BJ (cell line): Measurements from ENCODE around the gene HLA-DRA. TPM values are rescaled to one million over a fixed set of nuclear protein-coding genes. Genes with fewer than 3 reads are reported as not detected.
"Not testable (repeated sequence)": the region's sequence is repeated elsewhere in the genome, so short reads cannot be mapped to it uniquely, and the experiment has no call there.

Experiments used
- CTCF ChIA-PET: fragments of 350-600 bp; formaldehyde crosslinking; extraction: SDS; loops from one replicate; lab custom pipeline; 2021; ENCODE audit warnings: antibody characterized with exemption, inconsistent platforms; lab: Yijun Ruan, JAX
- POLR2A ChIA-PET: fragments of 300-600 bp; sonication (Branson Sonifier 250); formaldehyde crosslinking; extraction: SDS; loops from one replicate; lab custom pipeline; 2021; ENCODE audit warnings: antibody characterized with exemption; lab: Charles Lee
- DNase-seq: peaks from one replicate; pipeline ENCODE4 v3.0.0-alpha.2; 2011; ENCODE audit warnings: low read depth
- H3K27me3 ChIP-seq: 2 replicates; pipeline ENCODE4 v1.6.0; 2011; ENCODE audit warnings: low read length; ENCODE audit not compliant: control insufficient read depth, insufficient read depth
- H3K36me3 ChIP-seq: 2 replicates; pipeline ENCODE4 v1.5.1; 2011; ENCODE audit warnings: low read length; ENCODE audit not compliant: control insufficient read depth, insufficient read depth
- H3K4me3 ChIP-seq: 2 replicates; pipeline ENCODE4 v1.5.1; 2011; ENCODE audit warnings: low read depth, mild to moderate bottlenecking, control low read depth, low read length
- CTCF ChIP-seq: IDR thresholded peaks from 2 replicates; pipeline ENCODE4 v1.5.1; 2011; ENCODE audit warnings: low read depth, mild to moderate bottlenecking, control low read depth, inconsistent platforms, low read length, moderate library complexity; ENCODE audit not compliant: insufficient read depth
- polyA plus RNA-seq: library from polyadenylated mRNA; depleted of rRNA; stranded (reverse); fragments of >200 nt; gene quantifications from 2 replicates; pipeline ENCODE4 v1.2.3, GENCODE V29; 2011

Gene HLA-DRA
- polyA plus RNA-seq, 1 experiment: not detected

- ChIA-PET POLR2A (no interaction called here), CTCF (interaction anchor here (1.0 to 1.3 kb wide), 2 partner anchors 14 to 17 kb away, joined by 3 to 4 read pairs; no protein-coding TSS in a partner anchor)
- no peak for DNase-seq
- TF ChIP-seq CTCF: no peak
- Histone ChIP-seq H3K4me3 (no peak overlapping the region), H3K27me3 (no peaks in the 10 kb centered on the region; the same call in 1 of the 2 replicates), H3K36me3 (no peaks in the 10 kb centered on the region)
These were observed 9.5 kb upstream of the HLA-DRA start for GRCh38 chr6:32430179-32430578.

GRCh38 chr6:32431142-32431541, 8.5 kb upstream of the HLA-DRA start:
- ChIA-PET CTCF (interaction anchor here (0.6 to 1.3 kb wide), 4 partner anchors 18 to 411 kb away, joined by 3 to 4 read pairs (median 4); no protein-coding TSS in a partner anchor), POLR2A (no interaction called here)
- DNase-seq: no peak
- H3K36me3 ChIP-seq: no peaks in the 10 kb centered on the region
- no peaks in the 10 kb centered on the region; the same call in 1 of the 2 replicates for H3K27me3 ChIP-seq
- H3K4me3 ChIP-seq: no peak overlapping the region
- TF ChIP-seq CTCF: no peak

- CTCF ChIA-PET: interaction anchor here (1.0 to 1.4 kb wide), 5 partner anchors 16 to 366 kb away, joined by 3 to 6 read pairs (median 4); no protein-coding TSS in a partner anchor
- H3K27me3 ChIP-seq: no peaks in the 10 kb centered on the region
- H3K4me3 ChIP-seq: no peak overlapping the region
- POLR2A ChIA-PET: no interaction called here
- no peak for TF ChIP-seq CTCF
- no peaks in the 10 kb centered on the region for H3K36me3 ChIP-seq
- DNase-seq: no peak
These were observed 7.6 kb upstream of the HLA-DRA start for GRCh38 chr6:32432050-32432450.

- DNase-seq, POLR2A ChIA-PET, H3K4me3 ChIP-seq, H3K36me3 ChIP-seq, H3K27me3 ChIP-seq: not testable (repeated sequence)
- CTCF ChIA-PET: interaction anchor here (1.5 kb wide), 1 partner anchor 19 kb away, joined by 4 read pairs; no protein-coding TSS in a partner anchor
These were observed 5.7 kb upstream of the HLA-DRA start for GRCh38 chr6:32433950-32434349.

GRCh38 chr6:32436186-32436585, 3.5 kb upstream of the HLA-DRA start:
- no peak overlapping the region for H3K4me3 ChIP-seq
- no peaks in the 10 kb centered on the region for H3K27me3 ChIP-seq
- TF ChIP-seq CTCF: no peak
- DNase-seq: no peak
- no peaks in the 10 kb centered on the region for H3K36me3 ChIP-seq
- CTCF ChIA-PET: no interaction called here
- POLR2A ChIA-PET: no interaction called here
